Astrocyte (in vitro differentiated cells and primary cell): ENCODE results near the gene APOBEC3G.

Experiments used
- EZH2 ChIP-seq: IDR thresholded peaks from 2 replicates; pipeline ENCODE4 v1.6.1; 2012; ENCODE audit warnings: mild to moderate bottlenecking, low read length, inconsistent platforms; ENCODE audit not compliant: insufficient read depth
- TF ChIP-seq, protein P1 (sequence below): IDR thresholded peaks from 2 replicates; pipeline ENCODE4 v1.5.1; 2011; ENCODE audit warnings: low read depth, mild to moderate bottlenecking, inconsistent platforms, low read length, moderate library complexity; ENCODE audit not compliant: insufficient read depth

DNA sequence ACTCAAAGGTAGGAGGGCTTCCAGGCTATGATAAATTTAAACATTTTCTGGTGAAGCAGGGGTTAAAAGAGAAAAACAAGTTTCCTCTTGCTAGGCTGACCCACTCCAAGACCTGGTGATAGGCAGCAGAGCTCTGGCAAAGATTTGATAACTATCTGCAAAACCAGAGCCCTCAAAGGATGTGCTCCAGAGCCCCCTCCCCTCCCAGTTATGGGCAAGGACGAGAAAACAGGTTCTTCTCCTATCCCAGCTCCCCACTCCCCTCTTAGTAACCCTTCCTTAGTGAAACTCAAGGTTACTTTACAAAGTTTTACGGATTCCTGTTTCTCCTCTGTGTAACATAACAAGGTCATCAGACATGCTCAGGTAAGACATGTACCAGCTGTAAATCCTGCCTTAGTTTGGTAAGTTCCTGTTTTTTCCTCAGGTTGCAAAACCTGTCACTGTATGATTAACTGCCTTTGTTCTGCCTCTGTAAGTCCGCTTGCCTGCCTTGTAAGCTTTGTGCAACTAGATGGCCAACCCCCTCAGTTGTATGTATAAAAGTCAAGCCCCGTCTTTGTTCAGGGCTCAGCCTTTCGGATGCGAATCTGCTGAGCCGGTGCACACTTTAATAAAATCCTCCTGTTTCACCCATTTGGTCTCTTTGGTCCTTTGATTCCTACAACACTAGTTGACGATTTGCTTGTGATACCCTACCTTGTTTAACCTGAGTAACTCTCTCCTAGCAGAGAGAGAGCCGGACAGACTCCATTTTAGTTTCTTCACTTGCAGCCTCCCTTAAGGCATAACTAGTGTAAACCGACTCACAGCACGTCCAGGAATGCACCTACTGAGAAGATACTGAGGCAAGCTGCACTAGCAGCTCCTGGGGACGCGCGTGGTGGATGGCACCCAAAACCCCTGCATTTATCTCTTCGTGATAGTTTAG, 33.8 kb downstream of the APOBEC3G start:
- TF ChIP-seq, protein P1, sequence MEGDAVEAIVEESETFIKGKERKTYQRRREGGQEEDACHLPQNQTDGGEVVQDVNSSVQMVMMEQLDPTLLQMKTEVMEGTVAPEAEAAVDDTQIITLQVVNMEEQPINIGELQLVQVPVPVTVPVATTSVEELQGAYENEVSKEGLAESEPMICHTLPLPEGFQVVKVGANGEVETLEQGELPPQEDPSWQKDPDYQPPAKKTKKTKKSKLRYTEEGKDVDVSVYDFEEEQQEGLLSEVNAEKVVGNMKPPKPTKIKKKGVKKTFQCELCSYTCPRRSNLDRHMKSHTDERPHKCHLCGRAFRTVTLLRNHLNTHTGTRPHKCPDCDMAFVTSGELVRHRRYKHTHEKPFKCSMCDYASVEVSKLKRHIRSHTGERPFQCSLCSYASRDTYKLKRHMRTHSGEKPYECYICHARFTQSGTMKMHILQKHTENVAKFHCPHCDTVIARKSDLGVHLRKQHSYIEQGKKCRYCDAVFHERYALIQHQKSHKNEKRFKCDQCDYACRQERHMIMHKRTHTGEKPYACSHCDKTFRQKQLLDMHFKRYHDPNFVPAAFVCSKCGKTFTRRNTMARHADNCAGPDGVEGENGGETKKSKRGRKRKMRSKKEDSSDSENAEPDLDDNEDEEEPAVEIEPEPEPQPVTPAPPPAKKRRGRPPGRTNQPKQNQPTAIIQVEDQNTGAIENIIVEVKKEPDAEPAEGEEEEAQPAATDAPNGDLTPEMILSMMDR: no peak
- TF ChIP-seq EZH2: no peak
